Endothelial cell of umbilical vein (primary cell): Measurements from ENCODE around the gene LYPD1.
"Not testable (repeated sequence)": the region's sequence is repeated elsewhere in the genome, so short reads cannot be mapped to it uniquely, and the experiment has no call there.

Experiments
- CTCF ChIP-seq, 2 donors: IDR thresholded peaks; 1 replicate in 1 of 2; 2 replicates in 1 of 2; pipeline ENCODE4 v1.5.1; 2011; ENCODE audit warnings: low read length in 2 of 2, mild to moderate bottlenecking in 2 of 2, moderate library complexity in 2 of 2, control low read depth in 1 of 2, inconsistent platforms in 1 of 2, low read depth in 1 of 2; ENCODE audit not compliant: insufficient read depth in 1 of 2; ENCODE audit errors: extremely low read depth in 1 of 2
- EZH2 ChIP-seq: IDR thresholded peaks from 2 replicates; pipeline ENCODE4 v1.6.1; 2012; ENCODE audit warnings: borderline replicate concordance, low read depth, mild to moderate bottlenecking, moderate library complexity, low read length, inconsistent platforms; ENCODE audit not compliant: severe bottlenecking
- FOS ChIP-seq: IDR thresholded peaks from 2 replicates; pipeline ENCODE4 v1.6.1; 2011; ENCODE audit warnings: mild to moderate bottlenecking, low read length, moderate library complexity, borderline replicate concordance; ENCODE audit not compliant: insufficient read depth
- GATA2 ChIP-seq: IDR thresholded peaks from 2 replicates; pipeline ENCODE4 v1.7.0; 2011; ENCODE audit warnings: low read depth, mild to moderate bottlenecking, moderate library complexity, mixed read lengths, low read length; ENCODE audit not compliant: insufficient read length, insufficient read depth
- JUN ChIP-seq: IDR thresholded peaks from 2 replicates; pipeline ENCODE4 v1.6.1; 2011; ENCODE audit warnings: borderline replicate concordance, low read depth; ENCODE audit not compliant: insufficient read length, insufficient read depth
- MAX ChIP-seq: IDR thresholded peaks from 2 replicates; pipeline ENCODE4 v1.6.1; 2011; ENCODE audit not compliant: insufficient read depth, insufficient read length
- MYC ChIP-seq: IDR thresholded peaks from one replicate; pipeline ENCODE4 v1.6.1; 2011; ENCODE audit warnings: mild to moderate bottlenecking, low read depth, low read length
- POLR2A ChIP-seq: IDR thresholded peaks from 2 replicates; pipeline ENCODE4 v1.6.1; 2012; ENCODE audit warnings: low read depth, mild to moderate bottlenecking, control low read depth, low read length
- POLR2AphosphoS5 ChIP-seq: IDR thresholded peaks from 2 replicates; pipeline ENCODE4 v1.6.1; 2012; ENCODE audit warnings: low read depth, mild to moderate bottlenecking, control low read depth, low read length, moderate library complexity; ENCODE audit not compliant: insufficient read depth

GRCh38 chr2:132699802-132700201 lies 29.8 kb upstream of the LYPD1 start:
- not testable (repeated sequence) for TF ChIP-seq GATA2; EZH2; CTCF (IDR thresholded peaks at IDR 0.05; ENCODE audit: extremely low read depth in 1 of 2, insufficient read depth in 1 of 2, low read depth in 1 of 2, low read length in 2 of 2); POLR2AphosphoS5; JUN; POLR2A; MYC; FOS; MAX
